KMS-11 (cell line): ENCODE data around the gene ACVR1C.

Experiments used
- H2AFZ ChIP-seq: fragments of 200-600 bp; sonication (generic); 2 replicates; pipeline ENCODE4 v1.6.1; 2016; ENCODE audit warnings: antibody characterized with exemption, mixed run types, low read depth
- H3K27ac ChIP-seq: fragments of 200-600 bp; sonication (generic); 2 replicates; pipeline ENCODE4 v1.6.1; 2016; ENCODE audit warnings: mild to moderate bottlenecking, mixed run types
- H3K27me3 ChIP-seq: fragments of 200-600 bp; sonication (generic); 2 replicates; pipeline ENCODE4 v1.6.1; 2017; ENCODE audit warnings: mild to moderate bottlenecking, low read depth, mixed run types, moderate library complexity; ENCODE audit not compliant: insufficient read depth
- H3K36me3 ChIP-seq: fragments of 200-600 bp; sonication (generic); 2 replicates; pipeline ENCODE4 v1.6.1; 2017; ENCODE audit warnings: mild to moderate bottlenecking, mixed run types; ENCODE audit not compliant: insufficient read depth
- H3K4me1 ChIP-seq: fragments of 200-600 bp; sonication (generic); 2 replicates; pipeline ENCODE4 v1.6.1; 2016; ENCODE audit warnings: mild to moderate bottlenecking, low read depth, mixed run types; ENCODE audit not compliant: poor library complexity, severe bottlenecking
- H3K4me2 ChIP-seq: fragments of 200-600 bp; sonication (generic); 2 replicates; pipeline ENCODE4 v1.7.0; 2016; ENCODE audit warnings: mild to moderate bottlenecking, mixed run types
- H3K4me3 ChIP-seq: fragments of 200-600 bp; sonication (generic); IDR thresholded peaks from 2 replicates; pipeline ENCODE4 v1.6.1; 2017; ENCODE audit warnings: low read depth, low read length, mixed read lengths; ENCODE audit not compliant: insufficient read depth
- H3K79me2 ChIP-seq: fragments of 200-600 bp; sonication (generic); 2 replicates; pipeline ENCODE4 v1.6.1; 2016; ENCODE audit warnings: low read depth, mixed run types; ENCODE audit not compliant: insufficient read depth
- H3K9ac ChIP-seq: fragments of 200-600 bp; sonication (generic); 2 replicates; pipeline ENCODE4 v1.6.1; 2016; ENCODE audit warnings: mild to moderate bottlenecking, mixed run types
- H4K20me1 ChIP-seq: fragments of 200-600 bp; sonication (generic); 2 replicates; pipeline ENCODE4 v1.6.1; 2016; ENCODE audit warnings: mild to moderate bottlenecking, mixed run types; ENCODE audit not compliant: insufficient read depth
- TF ChIP-seq, protein P1 (sequence below): fragments of 200-600 bp; sonication (generic); conservative IDR thresholded peaks from 2 replicates; pipeline ENCODE4 v1.6.1; 2017; ENCODE audit warnings: low read depth, mild to moderate bottlenecking, antibody characterized with exemption, low read length, moderate library complexity, mixed read lengths

Gene ACVR1C

DNA sequence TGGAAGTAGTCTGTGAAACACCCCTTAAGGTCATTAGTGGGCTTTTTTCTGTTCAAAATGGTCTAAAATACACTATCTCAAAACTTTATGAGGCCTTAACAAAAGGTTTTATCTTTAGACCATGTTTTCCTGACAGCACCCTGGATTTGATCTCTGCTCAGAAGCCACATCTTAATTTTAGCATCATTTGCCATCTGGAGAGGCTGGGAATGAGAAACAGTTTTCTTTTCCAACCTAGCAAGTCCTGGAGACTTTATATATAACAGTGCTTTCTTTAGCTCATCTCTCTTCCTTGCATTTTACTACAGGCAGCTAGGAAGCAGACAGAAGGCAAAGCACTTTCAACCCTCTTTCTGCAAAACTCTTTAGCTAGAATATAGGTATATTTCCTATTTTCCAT, 122.1 kb downstream of the ACVR1C start:
- Histone ChIP-seq H2AFZ (no peak overlapping the region), H3K27me3 (no peaks in the 10 kb centered on the region), H3K4me3 (no peak overlapping the region), H3K36me3 (no peaks in the 10 kb centered on the region), H3K4me1 (no peaks in the 10 kb centered on the region), H3K4me2 (no peak overlapping the region), H3K9ac (no peak overlapping the region), H3K27ac (no peak overlapping the region), H4K20me1 (no peaks in the 10 kb centered on the region), H3K79me2 (no peaks in the 10 kb centered on the region)
- TF ChIP-seq, protein P1, sequence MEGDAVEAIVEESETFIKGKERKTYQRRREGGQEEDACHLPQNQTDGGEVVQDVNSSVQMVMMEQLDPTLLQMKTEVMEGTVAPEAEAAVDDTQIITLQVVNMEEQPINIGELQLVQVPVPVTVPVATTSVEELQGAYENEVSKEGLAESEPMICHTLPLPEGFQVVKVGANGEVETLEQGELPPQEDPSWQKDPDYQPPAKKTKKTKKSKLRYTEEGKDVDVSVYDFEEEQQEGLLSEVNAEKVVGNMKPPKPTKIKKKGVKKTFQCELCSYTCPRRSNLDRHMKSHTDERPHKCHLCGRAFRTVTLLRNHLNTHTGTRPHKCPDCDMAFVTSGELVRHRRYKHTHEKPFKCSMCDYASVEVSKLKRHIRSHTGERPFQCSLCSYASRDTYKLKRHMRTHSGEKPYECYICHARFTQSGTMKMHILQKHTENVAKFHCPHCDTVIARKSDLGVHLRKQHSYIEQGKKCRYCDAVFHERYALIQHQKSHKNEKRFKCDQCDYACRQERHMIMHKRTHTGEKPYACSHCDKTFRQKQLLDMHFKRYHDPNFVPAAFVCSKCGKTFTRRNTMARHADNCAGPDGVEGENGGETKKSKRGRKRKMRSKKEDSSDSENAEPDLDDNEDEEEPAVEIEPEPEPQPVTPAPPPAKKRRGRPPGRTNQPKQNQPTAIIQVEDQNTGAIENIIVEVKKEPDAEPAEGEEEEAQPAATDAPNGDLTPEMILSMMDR = no peak

- Histone ChIP-seq H2AFZ (no peak overlapping the region), H3K4me3 (no peak overlapping the region), H3K27me3 (no peaks in the 10 kb centered on the region), H3K36me3 (no peaks in the 10 kb centered on the region), H3K79me2 (no peaks in the 10 kb centered on the region), H3K4me1 (no peaks in the 10 kb centered on the region), H3K4me2 (no peak overlapping the region), H3K27ac (no peak overlapping the region), H3K9ac (no peak overlapping the region), H4K20me1 (no peaks in the 10 kb centered on the region)
- TF ChIP-seq, protein P1 = no peak
Measured at GRCh38 chr2:157504623-157505022, 124.0 kb downstream of the ACVR1C start.

DNA sequence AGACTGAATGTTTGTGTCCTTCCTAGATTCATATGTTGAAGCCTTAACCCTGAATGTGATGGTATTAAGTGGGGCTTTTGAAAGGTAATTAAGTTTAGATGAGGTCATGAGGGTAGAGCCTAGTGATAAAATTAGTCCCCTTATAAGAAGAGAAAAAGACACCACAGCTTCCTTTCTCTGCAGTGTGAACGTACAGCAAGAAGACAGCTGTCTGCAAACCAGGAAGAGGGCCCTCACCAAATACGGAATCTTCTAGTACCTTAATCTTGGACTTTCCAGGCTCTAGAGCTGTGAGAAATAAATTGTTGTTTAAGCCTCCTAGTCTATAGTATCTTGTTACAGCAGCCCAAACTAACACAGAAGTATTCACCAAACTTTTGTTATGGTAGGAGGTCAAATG, 127.6 kb downstream of the ACVR1C start:
- no peak overlapping the region for H3K4me2 ChIP-seq
- TF ChIP-seq, protein P1 = no peak
- no peaks in the 10 kb centered on the region for H3K4me1 ChIP-seq
- H4K20me1 ChIP-seq = no peaks in the 10 kb centered on the region
- H3K36me3 ChIP-seq = no peaks in the 10 kb centered on the region
- H2AFZ ChIP-seq = no peak overlapping the region
- no peak overlapping the region for H3K4me3 ChIP-seq
- H3K27me3 ChIP-seq = no peaks in the 10 kb centered on the region
- H3K79me2 ChIP-seq = no peaks in the 10 kb centered on the region
- no peak overlapping the region for H3K9ac ChIP-seq
- H3K27ac ChIP-seq = no peak overlapping the region

GRCh38 chr2:157500334-157500733, 128.3 kb downstream of the ACVR1C start:
- no peak overlapping the region for H3K4me2 ChIP-seq
- no peak overlapping the region for H3K9ac ChIP-seq
- H2AFZ ChIP-seq = no peak overlapping the region

More at GRCh38 chr2:157500334-157500733, 128.3 kb downstream of the ACVR1C start:
- Histone ChIP-seq H3K27ac (no peak overlapping the region), H3K4me1 (no peaks in the 10 kb centered on the region), H3K36me3 (no peaks in the 10 kb centered on the region), H3K79me2 (no peaks in the 10 kb centered on the region), H4K20me1 (no peaks in the 10 kb centered on the region), H3K27me3 (no peaks in the 10 kb centered on the region), H3K4me3 (no peak overlapping the region)
- TF ChIP-seq, protein P1 = no peak
